NCI-H187 treated with DMSO at 0.1 percent for 48 hours (cell line): ENCODE measurements around the gene RGS7BP.
"Not testable (repeated sequence)": the region's sequence is repeated elsewhere in the genome, so short reads cannot be mapped to it uniquely, and the experiment has no call there.

ENCODE experiments used
- DNase-seq: peaks from one replicate; lab custom pipeline; 2025; lab: John Stamatoyannopoulos, UW

RGS7BP gene

GRCh38 chr5:64558641-64559040, 52.8 kb downstream of the RGS7BP start:
- not testable (repeated sequence) for DNase-seq

- DNase-seq: no peak
These were observed 60.6 kb downstream of the RGS7BP start for GRCh38 chr5:64566310-64566916.

- no peak for DNase-seq
These were observed 64.0 kb downstream of the RGS7BP start for GRCh38 chr5:64569858-64570257.

- DNase-seq: no peak
These were observed 64.7 kb downstream of the RGS7BP start for GRCh38 chr5:64570395-64570996.

GRCh38 chr5:64575561-64575960, 69.7 kb downstream of the RGS7BP start:
- DNase-seq: no peak

- DNase-seq: no peak
These were observed 70.4 kb downstream of the RGS7BP start for GRCh38 chr5:64576250-64576649.

GRCh38 chr5:64585646-64586045, 79.8 kb downstream of the RGS7BP start:
- DNase-seq: no peak

GRCh38 chr5:64587370-64587769, 81.6 kb downstream of the RGS7BP start:
- DNase-seq: no peak

GRCh38 chr5:64592730-64593341, 87.0 kb downstream of the RGS7BP start:
- no peak for DNase-seq

- DNase-seq: no peak
These were observed 88.2 kb downstream of the RGS7BP start for GRCh38 chr5:64594025-64594424.

GRCh38 chr5:64594601-64595000, 88.8 kb downstream of the RGS7BP start:
- no peak for DNase-seq

- DNase-seq: no peak
These were observed 89.4 kb downstream of the RGS7BP start for GRCh38 chr5:64595031-64595855.

GRCh38 chr5:64599226-64599625, 93.4 kb downstream of the RGS7BP start:
- DNase-seq: no peak

GRCh38 chr5:64603676-64604075, 97.9 kb downstream of the RGS7BP start:
- no peak for DNase-seq

- DNase-seq: no peak
These were observed 101.1 kb downstream of the RGS7BP start for GRCh38 chr5:64606926-64607325.

GRCh38 chr5:64612344-64612961, 106.6 kb downstream of the RGS7BP start:
- no peak for DNase-seq

- DNase-seq: no peak
These were observed 110.1 kb downstream of the RGS7BP start for GRCh38 chr5:64615895-64616294.

GRCh38 chr5:64619609-64620008, 113.8 kb downstream of the RGS7BP start:
- DNase-seq: no peak

- DNase-seq: no peak
These were observed 117.2 kb downstream of the RGS7BP start for GRCh38 chr5:64622991-64623390.

- no peak for DNase-seq
These were observed 119.9 kb downstream of the RGS7BP start for GRCh38 chr5:64625678-64626077.

- no peak for DNase-seq
These were observed 123.1 kb downstream of the RGS7BP start for GRCh38 chr5:64628901-64629300.

- DNase-seq: no peak
These were observed 124.0 kb downstream of the RGS7BP start for GRCh38 chr5:64629841-64630240.
